Loucy (cell line): ENCODE measurements around the gene CDC42EP3.

Experiments used
- H2AFZ ChIP-seq: fragments of 200-600 bp; sonication (generic); 2 replicates; pipeline ENCODE4 v1.6.0; 2016; ENCODE audit warnings: antibody characterized with exemption, mild to moderate bottlenecking, low read length, moderate library complexity
- H3F3A ChIP-seq: fragments of 200-600 bp; 2 replicates; pipeline ENCODE4 v1.6.0; 2016; ENCODE audit warnings: antibody characterized with exemption, low read depth, mild to moderate bottlenecking
- H3K27me3 ChIP-seq: fragments of 200-600 bp; sonication (generic); 2 replicates; pipeline ENCODE4 v1.6.1; 2014; ENCODE audit warnings: low read length, mild to moderate bottlenecking; ENCODE audit not compliant: insufficient read depth, poor library complexity, severe bottlenecking
- H3K36me3 ChIP-seq: fragments of 200-600 bp; sonication (generic); 2 replicates; pipeline ENCODE4 v1.6.1; 2016; ENCODE audit warnings: low read length; ENCODE audit not compliant: insufficient read depth
- H3K4me1 ChIP-seq: fragments of 200-600 bp; sonication (generic); 2 replicates; pipeline ENCODE4 v1.5.1; 2014; ENCODE audit warnings: low read length, mild to moderate bottlenecking; ENCODE audit not compliant: insufficient read depth, poor library complexity, severe bottlenecking
- H3K4me2 ChIP-seq: fragments of 200-600 bp; sonication (generic); 2 replicates; pipeline ENCODE4 v1.6.0; 2014; ENCODE audit warnings: antibody characterized with exemption, low read length, low read depth, mild to moderate bottlenecking; ENCODE audit not compliant: poor library complexity, severe bottlenecking
- H3K4me3 ChIP-seq: fragments of 200-600 bp; sonication (generic); 2 replicates; pipeline ENCODE4 v1.5.1; 2014; ENCODE audit warnings: low read length, mild to moderate bottlenecking, mixed read lengths; ENCODE audit not compliant: poor library complexity, severe bottlenecking
- H3K79me2 ChIP-seq: fragments of 200-600 bp; sonication (generic); 2 replicates; pipeline ENCODE4 v1.6.1; 2014; ENCODE audit warnings: low read length; ENCODE audit not compliant: insufficient read depth
- H3K9ac ChIP-seq: fragments of 200-600 bp; sonication (generic); 2 replicates; pipeline ENCODE4 v1.6.0; 2014; ENCODE audit warnings: mild to moderate bottlenecking, low read depth, low read length, moderate library complexity; ENCODE audit not compliant: poor library complexity, severe bottlenecking
- H3K9me2 ChIP-seq: fragments of 200-600 bp; sonication (generic); replicated peaks from 2 replicates; pipeline ENCODE4 v1.6.1; 2016; ENCODE audit warnings: low read depth, low read length, mixed read lengths
- H3K9me3 ChIP-seq: fragments of 200-600 bp; sonication (generic); 2 replicates; pipeline ENCODE4 v1.6.1; 2014; ENCODE audit warnings: mild to moderate bottlenecking, antibody characterized with exemption, low read length, low read depth; ENCODE audit not compliant: insufficient read depth
- H4K20me1 ChIP-seq: fragments of 200-600 bp; sonication (generic); 2 replicates; pipeline ENCODE4 v1.6.0; 2014; ENCODE audit warnings: antibody characterized with exemption, low read length, mild to moderate bottlenecking; ENCODE audit not compliant: insufficient read depth, poor library complexity, severe bottlenecking
- EZH2phosphoT487 ChIP-seq: fragments of 200-600 bp; IDR thresholded peaks from 2 replicates; pipeline ENCODE4 v1.6.1; 2018; ENCODE audit warnings: antibody characterized with exemption, mild to moderate bottlenecking, moderate library complexity, borderline replicate concordance
- TF ChIP-seq, protein P1 (sequence below): fragments of 200-600 bp; sonication (generic); conservative IDR thresholded peaks from 2 replicates; pipeline ENCODE4 v1.5.1; 2014; ENCODE audit warnings: mild to moderate bottlenecking, antibody characterized with exemption, low read length

Gene CDC42EP3

DNA sequence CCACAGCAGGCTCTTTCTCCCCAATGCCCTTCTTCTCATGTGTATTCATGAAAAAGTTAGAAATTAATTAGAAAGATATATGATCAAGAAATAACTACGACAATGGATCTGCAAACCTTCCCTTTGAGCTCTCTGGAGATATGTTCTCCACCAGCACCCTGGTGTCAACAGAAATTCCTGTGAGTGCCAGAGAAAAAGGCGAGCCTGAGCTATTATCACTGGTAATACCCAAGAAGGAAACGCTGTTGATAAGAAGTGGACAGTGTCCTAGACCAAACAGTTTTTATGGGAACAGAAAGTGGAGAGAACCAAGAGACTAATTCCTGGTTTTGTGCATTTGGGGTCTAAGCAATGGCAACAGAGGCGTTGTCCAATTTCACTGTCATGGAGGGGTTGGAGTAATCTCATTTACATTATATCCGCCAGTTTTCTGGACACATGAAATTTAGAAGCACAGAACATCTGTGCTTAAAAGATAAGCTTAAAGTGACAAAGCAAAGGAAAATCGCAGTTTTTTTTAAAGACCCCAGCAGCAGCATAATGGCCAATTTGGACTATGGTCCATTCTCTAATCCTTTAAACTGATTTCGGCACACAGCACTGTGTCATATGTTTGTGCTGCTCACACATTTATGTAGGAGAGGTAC, 47.2 kb upstream of the CDC42EP3 start:
- Histone ChIP-seq H4K20me1 (no peaks in the 10 kb centered on the region), H3K79me2 (no peaks in the 10 kb centered on the region), H3K4me2 (no peak overlapping the region), H3K36me3 (no peaks in the 10 kb centered on the region), H3K9ac (no peak overlapping the region), H3F3A (no peaks in the 10 kb centered on the region), H3K9me3 (peaks cover 3% of the 10 kb centered on the region), H3K27me3 (peaks cover 5% of the 10 kb centered on the region), H3K4me1 (peaks cover 20% of the 10 kb centered on the region), H3K9me2 (no peaks in the 10 kb centered on the region), H3K4me3 (no peak overlapping the region), H2AFZ (no peak overlapping the region)
- TF ChIP-seq, protein P1, sequence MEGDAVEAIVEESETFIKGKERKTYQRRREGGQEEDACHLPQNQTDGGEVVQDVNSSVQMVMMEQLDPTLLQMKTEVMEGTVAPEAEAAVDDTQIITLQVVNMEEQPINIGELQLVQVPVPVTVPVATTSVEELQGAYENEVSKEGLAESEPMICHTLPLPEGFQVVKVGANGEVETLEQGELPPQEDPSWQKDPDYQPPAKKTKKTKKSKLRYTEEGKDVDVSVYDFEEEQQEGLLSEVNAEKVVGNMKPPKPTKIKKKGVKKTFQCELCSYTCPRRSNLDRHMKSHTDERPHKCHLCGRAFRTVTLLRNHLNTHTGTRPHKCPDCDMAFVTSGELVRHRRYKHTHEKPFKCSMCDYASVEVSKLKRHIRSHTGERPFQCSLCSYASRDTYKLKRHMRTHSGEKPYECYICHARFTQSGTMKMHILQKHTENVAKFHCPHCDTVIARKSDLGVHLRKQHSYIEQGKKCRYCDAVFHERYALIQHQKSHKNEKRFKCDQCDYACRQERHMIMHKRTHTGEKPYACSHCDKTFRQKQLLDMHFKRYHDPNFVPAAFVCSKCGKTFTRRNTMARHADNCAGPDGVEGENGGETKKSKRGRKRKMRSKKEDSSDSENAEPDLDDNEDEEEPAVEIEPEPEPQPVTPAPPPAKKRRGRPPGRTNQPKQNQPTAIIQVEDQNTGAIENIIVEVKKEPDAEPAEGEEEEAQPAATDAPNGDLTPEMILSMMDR = no peak
- no peak for TF ChIP-seq EZH2phosphoT487

DNA sequence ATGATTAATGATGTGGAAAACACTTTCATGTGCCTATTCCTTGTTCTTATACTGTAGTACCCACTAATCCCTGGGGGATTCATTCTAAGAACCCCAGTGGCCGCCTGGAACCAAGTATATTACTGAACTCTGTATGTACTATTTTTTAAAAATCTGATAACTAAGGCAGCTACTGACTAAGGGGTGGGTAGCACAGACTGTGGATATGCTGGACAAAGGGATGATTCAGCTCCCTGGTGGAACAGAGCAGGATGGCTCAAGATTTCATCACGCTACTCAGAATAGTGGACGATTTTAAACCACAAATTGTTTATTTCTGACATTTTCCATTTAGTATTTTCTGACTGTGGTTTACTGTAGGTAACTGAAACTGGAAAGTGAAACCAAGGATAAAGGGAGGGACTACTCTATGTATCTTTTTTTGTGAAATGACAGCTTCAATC, 41.8 kb upstream of the CDC42EP3 start:
- Histone ChIP-seq H3F3A (no peaks in the 10 kb centered on the region), H3K27me3 (peaks cover 5% of the 10 kb centered on the region), H3K9ac (no peak overlapping the region), H3K36me3 (no peaks in the 10 kb centered on the region), H3K79me2 (no peaks in the 10 kb centered on the region), H3K9me3 (peaks cover 3% of the 10 kb centered on the region), H3K4me3 (no peak overlapping the region), H3K4me2 (peak overlapping the region; percentile 36), H3K4me1 (peaks cover 36% of the 10 kb centered on the region), H2AFZ (no peak overlapping the region), H4K20me1 (no peaks in the 10 kb centered on the region), H3K9me2 (no peaks in the 10 kb centered on the region)
- TF ChIP-seq, protein P1 = no peak
- TF ChIP-seq EZH2phosphoT487 = no peak

DNA sequence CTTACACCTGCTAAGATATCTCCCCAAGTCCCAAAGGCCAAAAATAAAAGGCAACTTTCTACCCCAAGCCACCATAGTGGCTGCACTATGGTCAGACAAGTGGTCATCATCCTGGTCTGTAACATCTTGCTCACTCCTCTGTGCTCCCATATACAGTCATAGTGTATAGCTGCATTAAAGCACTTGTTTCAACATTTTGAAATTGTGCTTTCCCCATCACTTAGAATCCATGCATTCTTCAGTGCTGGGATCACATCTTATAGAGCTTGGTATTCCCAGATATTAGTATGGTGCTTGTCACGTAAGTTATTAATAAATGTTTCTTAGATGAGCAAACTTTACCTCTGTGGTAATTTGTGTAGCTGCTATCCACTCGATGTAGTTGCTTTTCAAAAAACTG, 40.4 kb upstream of the CDC42EP3 start:
- no peak for TF ChIP-seq EZH2phosphoT487
- TF ChIP-seq, protein P1 = no peak
- H2AFZ ChIP-seq = no peak overlapping the region

More for the DNA sequence above, 40.4 kb upstream of the CDC42EP3 start:
- H3K9me2 ChIP-seq = no peaks in the 10 kb centered on the region
- peaks cover 3% of the 10 kb centered on the region for H3K9me3 ChIP-seq
- peaks cover 5% of the 10 kb centered on the region for H3K27me3 ChIP-seq
- no peaks in the 10 kb centered on the region for H3F3A ChIP-seq
- peaks cover 51% of the 10 kb centered on the region for H3K4me1 ChIP-seq
- peak overlapping the region; percentile 67 for H3K4me2 ChIP-seq
- no peaks in the 10 kb centered on the region for H3K36me3 ChIP-seq
- H3K9ac ChIP-seq = peak overlapping the region; percentile 34
- peak overlapping the region; percentile 52 for H3K4me3 ChIP-seq
- no peaks in the 10 kb centered on the region for H3K79me2 ChIP-seq
- no peaks in the 10 kb centered on the region for H4K20me1 ChIP-seq
